HepG2 (cell line): ENCODE data around the gene NSD2. TPM values are rescaled to one million over a fixed set of nuclear protein-coding genes. Genes with fewer than 3 reads are reported as not detected.

Source experiments
- ATAC-seq: fragments of 200-7000 bp; cut with Tn5 transposase; 3 replicates; pipeline ENCODE4 v1.9.1; 2020; ENCODE audit warnings: mild to moderate bottlenecking, moderate library complexity
- BruUV-seq: library from RNA; stranded (reverse); fragments of 400-500 nt; replicated peaks from 2 replicates; lab custom pipeline; 2021; lab: Mats Ljungman, UMichigan
- CTCF ChIA-PET: fragments of 300-600 bp; formaldehyde crosslinking; extraction: SDS; loops from one replicate; lab custom pipeline; 2021; ENCODE audit warnings: low total read pairs, inconsistent platforms, low intra/inter-chr PET ratio; lab: Yijun Ruan, JAX
- POLR2A ChIA-PET: fragments of 350-600 bp; sonication (Branson Sonifier 250); formaldehyde crosslinking; loops from one replicate; lab custom pipeline; 2020; ENCODE audit warnings: antibody characterized with exemption, inconsistent platforms; lab: Yijun Ruan, JAX
- DNase-seq: peaks from one replicate; pipeline ENCODE4 v3.0.0-alpha.2; 2015; ENCODE audit warnings: low spot score
- FAIRE-seq: peaks from 3 replicates; lab custom pipeline; 2011; peaks lifted over from hg19 to GRCh38; lab: Jason Lieb, UNC
- H2AFZ ChIP-seq: one replicate; pipeline ENCODE4 v1.6.1; 2011; ENCODE audit warnings: low read length, inconsistent platforms
- H3K27ac ChIP-seq: fragments of 300-600 bp; 3 replicates; pipeline ENCODE4 v1.8.0; 2011; ENCODE audit warnings: mixed run types, mild to moderate bottlenecking, mixed read lengths, low read length, inconsistent platforms; ENCODE audit not compliant: insufficient read depth; ENCODE audit errors: extremely low read length
- H3K27me3 ChIP-seq, 2 experiments: fragments of 200-600 bp in 1 of 2; 2 replicates in 1 of 2; 3 replicates in 1 of 2; pipeline versions ENCODE4 v1.6.0 to v1.8.0; 2011; ENCODE audit warnings: low read length in 2 of 2, mild to moderate bottlenecking in 2 of 2, moderate library complexity in 2 of 2, inconsistent platforms in 1 of 2; ENCODE audit not compliant: insufficient read depth in 2 of 2, control insufficient read depth in 1 of 2
- H3K36me3 ChIP-seq, 2 experiments: fragments of 200-600 bp in 1 of 2; replicated peaks in 1 of 2; 2 replicates in 1 of 2; 3 replicates in 1 of 2; pipeline versions ENCODE4 v1.5.1 to v1.8.0; 2011; ENCODE audit warnings: low read length in 2 of 2, inconsistent platforms in 1 of 2; ENCODE audit not compliant: insufficient read depth in 2 of 2, control insufficient read depth in 1 of 2
- H3K4me1 ChIP-seq: 2 replicates; pipeline ENCODE4 v1.5.1; 2012; ENCODE audit warnings: low read length, inconsistent platforms; ENCODE audit not compliant: insufficient read depth
- H3K4me2 ChIP-seq: 2 replicates; pipeline ENCODE4 v1.6.0; 2011; ENCODE audit warnings: low read depth, low read length, inconsistent platforms
- H3K4me3 ChIP-seq, 3 experiments: fragments of 200-600 bp in 1 of 3; sonication (generic), shearing (Covaris generic) in 1 of 3; replicated peaks in 1 of 3; 2 replicates each; pipeline ENCODE4 v1.5.1; 2011 to 2016; ENCODE audit warnings: low read length in 3 of 3, inconsistent platforms in 2 of 3, low read depth in 2 of 3, mild to moderate bottlenecking in 2 of 3, control low read depth in 1 of 3, mixed read lengths in 1 of 3; ENCODE audit not compliant: insufficient read depth in 1 of 3
- H3K79me2 ChIP-seq: one replicate; pipeline ENCODE4 v1.6.1; 2011; ENCODE audit warnings: low read length, inconsistent platforms; ENCODE audit not compliant: insufficient read depth
- H3K9ac ChIP-seq: 2 replicates; pipeline ENCODE4 v1.6.0; 2011; ENCODE audit warnings: mild to moderate bottlenecking, low read depth, low read length, inconsistent platforms; ENCODE audit not compliant: insufficient read depth
- H3K9me3 ChIP-seq: 2 replicates; pipeline ENCODE4 v1.5.1; 2012; ENCODE audit warnings: mild to moderate bottlenecking, low read length
- H4K20me1 ChIP-seq: 2 replicates; pipeline ENCODE4 v1.6.0; 2011; ENCODE audit warnings: inconsistent platforms, mild to moderate bottlenecking, low read length, moderate library complexity; ENCODE audit not compliant: insufficient read depth
- AGO2 ChIP-seq: fragments of 200-400 bp; formaldehyde crosslinking; optimal IDR thresholded peaks from 2 replicates; pipeline ENCODE3; 2017; ENCODE audit warnings: mild to moderate bottlenecking, low read depth, low read length, moderate library complexity
- CEBPG ChIP-seq: IDR thresholded peaks from 2 replicates; pipeline ENCODE4 v1.6.1; 2016
- FOXM1 ChIP-seq: sonication (generic); formaldehyde crosslinking; IDR thresholded peaks from 2 replicates; pipeline ENCODE4 v1.5.0; 2020; ENCODE audit warnings: missing genetic modification reagents
- HNRNPL ChIP-seq: fragments of 200-400 bp; formaldehyde crosslinking; IDR thresholded peaks from 2 replicates; pipeline ENCODE4 v1.6.1; 2017; ENCODE audit warnings: mild to moderate bottlenecking, low read depth, low read length
- RARA ChIP-seq: IDR thresholded peaks from 2 replicates; pipeline ENCODE4 v1.6.1; 2016; ENCODE audit warnings: missing genetic modification reagents, missing compliant biosample characterization
- RBM22 ChIP-seq: fragments of 200-400 bp; formaldehyde crosslinking; optimal IDR thresholded peaks from 2 replicates; pipeline ENCODE3; 2017; ENCODE audit warnings: mild to moderate bottlenecking, low read length, moderate library complexity
- SOX5 ChIP-seq: IDR thresholded peaks from 2 replicates; pipeline ENCODE4 v1.6.1; 2016; ENCODE audit warnings: borderline replicate concordance
- SP5 ChIP-seq: IDR thresholded peaks from 2 replicates; pipeline ENCODE4 v1.6.1; 2016; ENCODE audit warnings: low read depth, borderline replicate concordance
- SRSF9 ChIP-seq: fragments of 200-400 bp; formaldehyde crosslinking; IDR thresholded peaks from 2 replicates; pipeline ENCODE4 v1.6.1; 2018; ENCODE audit warnings: borderline replicate concordance, mild to moderate bottlenecking, low read depth, low read length; ENCODE audit not compliant: insufficient read depth, poor library complexity, severe bottlenecking
- ZKSCAN1 ChIP-seq: fragments of 150-350 bp; IDR thresholded peaks from 2 replicates; pipeline ENCODE4 v1.6.1; 2014; ENCODE audit warnings: low read length
- ZNF274 ChIP-seq: sonication (generic); formaldehyde crosslinking; IDR thresholded peaks from 2 replicates; pipeline ENCODE4 v1.5.1; 2020; ENCODE audit warnings: mild to moderate bottlenecking, missing genetic modification reagents
- ZNF367 ChIP-seq: sonication (generic); formaldehyde crosslinking; IDR thresholded peaks from 2 replicates; pipeline ENCODE4 v1.4.0; 2020; ENCODE audit warnings: missing genetic modification reagents, borderline replicate concordance
- ZNF703 ChIP-seq: sonication (generic); formaldehyde crosslinking; IDR thresholded peaks from 2 replicates; pipeline ENCODE4 v1.5.1; 2020; ENCODE audit warnings: missing genetic modification reagents, mild to moderate bottlenecking, moderate library complexity, borderline replicate concordance
- ZNF768 ChIP-seq: sonication (generic); formaldehyde crosslinking; IDR thresholded peaks from 2 replicates; pipeline ENCODE4 v1.4.0; 2020; ENCODE audit warnings: missing genetic modification reagents
- ZNF777 ChIP-seq: sonication (generic); formaldehyde crosslinking; IDR thresholded peaks from 2 replicates; pipeline ENCODE4 v1.4.0; 2020; ENCODE audit warnings: missing genetic modification reagents
- ZNF780A ChIP-seq: sonication (generic); formaldehyde crosslinking; IDR thresholded peaks from 2 replicates; pipeline ENCODE4 v1.8.0; 2022; ENCODE audit warnings: mild to moderate bottlenecking, missing genetic modification reagents, moderate library complexity
- WGBS: methylation state at CpG from one replicate; pipeline ENCODE4 v1.1.6; 2017; ENCODE audit warnings: low lambda C conversion rate; 5-methylcytosine and 5-hydroxymethylcytosine counted together
- in situ Hi-C: cut with HindIII; loops from 2 replicates; pipeline ENCODE4 v1.10.0; 2017; ENCODE audit warnings: low pct_unique_long_range_greater_than_20kb; ENCODE audit not compliant: extremely low pct_ligation_motif_present
- intact Hi-C: fragments of 100-400 bp; cut with micrococcal nuclease; formaldehyde crosslinking; loops from one replicate; pipeline ENCODE4 v1.10.0; 2022; ENCODE audit not compliant: unreplicated experiment
- polyA plus RNA-seq, 8 experiments: library from polyadenylated mRNA; depleted of rRNA in 3 of 8; stranded (reverse) in 7 of 8; unstranded in 1 of 8; fragments of >200 nt; fragmentation: Illumina TruSeq in 4 of 8; extraction: Trizol in 4 of 8; gene quantifications; 2 replicates each; pipeline versions ENCODE4 v1.2.1 to v1.2.3, GENCODE V29; 2011 to 2016; ENCODE audit warnings: low read depth in 4 of 8, missing spikeins in 1 of 8, mixed read lengths in 1 of 8; ENCODE audit not compliant: insufficient read depth in 1 of 8
- total RNA-seq, 5 experiments: library from RNA; depleted of rRNA; stranded (reverse); fragments of >200 nt; fragmentation: Illumina TruSeq; extraction: Trizol; gene quantifications; 2 replicates each; pipeline ENCODE4 v1.2.3, GENCODE V29; 2016; ENCODE audit warnings: low read depth in 1 of 5
- TF ChIP-seq, protein P1 (sequence below): sonication (generic); formaldehyde crosslinking; IDR thresholded peaks from 2 replicates; pipeline ENCODE4 v1.5.0; 2020; ENCODE audit warnings: missing genetic modification reagents
- TF ChIP-seq, protein P2 (sequence below): sonication (generic); formaldehyde crosslinking; IDR thresholded peaks from 2 replicates; pipeline ENCODE4 v1.4.0; 2020; ENCODE audit warnings: mild to moderate bottlenecking, missing genetic modification reagents
- TF ChIP-seq, protein P3 (sequence below): IDR thresholded peaks from 2 replicates; pipeline ENCODE4 v1.6.1; 2016; ENCODE audit warnings: low read depth, borderline replicate concordance

NSD2 gene
- total and polyA plus RNA-seq, 2 of the 13 experiments (the other 11 are each of a cell fraction or from before 2014, with no cell fraction given) = 22.0 to 65.9 TPM

DNA sequence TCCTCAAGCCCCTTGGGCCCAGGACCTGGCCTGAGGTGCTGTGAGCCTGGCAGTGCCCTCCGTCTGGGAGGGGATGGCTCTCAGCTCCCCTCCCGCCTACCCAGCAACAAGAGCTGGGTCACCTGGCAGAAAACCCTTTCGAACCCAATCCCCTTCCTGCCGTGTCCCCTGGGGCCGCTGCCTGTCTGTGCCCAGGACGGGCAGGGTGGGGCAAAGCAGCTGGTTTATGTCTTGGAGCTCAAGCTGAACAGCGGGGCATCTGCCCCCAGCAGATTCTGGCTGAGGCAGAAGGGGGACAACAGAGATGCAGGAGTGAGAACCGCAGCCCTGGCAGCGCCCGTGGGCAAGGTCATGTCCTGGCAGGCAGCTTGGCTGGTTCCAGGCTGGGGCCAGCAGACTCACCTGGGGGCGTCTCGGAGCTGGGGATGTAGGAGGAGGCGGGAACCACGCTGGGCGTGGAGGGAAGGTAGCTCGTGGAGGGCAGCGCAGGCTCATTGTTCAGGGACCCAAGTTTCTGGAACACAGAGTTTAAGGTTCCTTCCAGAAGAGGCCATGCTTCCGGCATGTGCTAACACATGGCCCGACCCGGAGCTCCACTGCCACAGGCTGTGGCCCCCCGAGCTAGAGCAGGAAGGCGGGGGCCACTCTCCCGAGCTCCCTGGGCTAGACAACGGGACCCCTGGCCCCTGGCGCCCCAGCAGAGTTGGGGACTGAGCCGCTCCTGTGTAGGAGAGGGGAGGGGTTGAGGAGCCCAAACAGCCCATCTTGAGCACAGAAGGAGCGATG lies 113.4 kb downstream of the NSD2 start:
- FAIRE-seq (no peak), DNase-seq (no peak), ATAC-seq (no peak; the same call in 2 of the 3 replicates)
- H3K79me2 ChIP-seq = no peaks in the 10 kb centered on the region
- no peak overlapping the region for H3K4me3 ChIP-seq
- POLR2A ChIA-PET = no interaction called here
- H4K20me1 ChIP-seq = peaks cover 6% of the 10 kb centered on the region; the same call in 1 of the 2 replicates
- no peaks in the 10 kb centered on the region for H3K9me3 ChIP-seq
- in situ Hi-C loops (no loop called here), intact Hi-C loops (no loop called here)
- CTCF ChIA-PET = no interaction called here
- WGBS = over 99% methylated on average over 23 of the region's 27 CpGs
- no peak overlapping the region for H2AFZ ChIP-seq
- no peaks in the 10 kb centered on the region for H3K4me1 ChIP-seq
- peaks cover 36 to 78% of the 10 kb centered on the region in 2 experiments for H3K36me3 ChIP-seq
- H3K27me3 ChIP-seq = no peaks in the 10 kb centered on the region
- no peak overlapping the region for H3K4me2 ChIP-seq
- no peak overlapping the region for H3K27ac ChIP-seq
- no peak overlapping the region for H3K9ac ChIP-seq
- no TSS peak for BruUV-seq
- TF ChIP-seq HNRNPL (peak; percentile 53; the same call in 1 of the 2 replicates), ZNF703 (CRISPR knock-in tag) (no peak), SOX5 (CRISPR knock-in tag) (no peak), RARA (no peak), ZNF274 (no peak), ZNF367 (CRISPR knock-in tag) (no peak), RBM22 (peak; percentile 68), SRSF9 (no peak), ZNF768 (CRISPR knock-in tag) (no peak), CEBPG (CRISPR knock-in tag) (no peak), AGO2 (peak; percentile 20), FOXM1 (CRISPR knock-in tag) (no peak), ZNF780A (CRISPR knock-in tag) (no peak), ZNF777 (CRISPR knock-in tag) (no peak), ZKSCAN1 (no peak), SP5 (CRISPR knock-in tag) (no peak)
- TF ChIP-seq, protein P1, sequence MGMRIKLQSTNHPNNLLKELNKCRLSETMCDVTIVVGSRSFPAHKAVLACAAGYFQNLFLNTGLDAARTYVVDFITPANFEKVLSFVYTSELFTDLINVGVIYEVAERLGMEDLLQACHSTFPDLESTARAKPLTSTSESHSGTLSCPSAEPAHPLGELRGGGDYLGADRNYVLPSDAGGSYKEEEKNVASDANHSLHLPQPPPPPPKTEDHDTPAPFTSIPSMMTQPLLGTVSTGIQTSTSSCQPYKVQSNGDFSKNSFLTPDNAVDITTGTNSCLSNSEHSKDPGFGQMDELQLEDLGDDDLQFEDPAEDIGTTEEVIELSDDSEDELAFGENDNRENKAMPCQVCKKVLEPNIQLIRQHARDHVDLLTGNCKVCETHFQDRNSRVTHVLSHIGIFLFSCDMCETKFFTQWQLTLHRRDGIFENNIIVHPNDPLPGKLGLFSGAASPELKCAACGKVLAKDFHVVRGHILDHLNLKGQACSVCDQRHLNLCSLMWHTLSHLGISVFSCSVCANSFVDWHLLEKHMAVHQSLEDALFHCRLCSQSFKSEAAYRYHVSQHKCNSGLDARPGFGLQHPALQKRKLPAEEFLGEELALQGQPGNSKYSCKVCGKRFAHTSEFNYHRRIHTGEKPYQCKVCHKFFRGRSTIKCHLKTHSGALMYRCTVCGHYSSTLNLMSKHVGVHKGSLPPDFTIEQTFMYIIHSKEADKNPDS = no peak
- TF ChIP-seq, protein P2, sequence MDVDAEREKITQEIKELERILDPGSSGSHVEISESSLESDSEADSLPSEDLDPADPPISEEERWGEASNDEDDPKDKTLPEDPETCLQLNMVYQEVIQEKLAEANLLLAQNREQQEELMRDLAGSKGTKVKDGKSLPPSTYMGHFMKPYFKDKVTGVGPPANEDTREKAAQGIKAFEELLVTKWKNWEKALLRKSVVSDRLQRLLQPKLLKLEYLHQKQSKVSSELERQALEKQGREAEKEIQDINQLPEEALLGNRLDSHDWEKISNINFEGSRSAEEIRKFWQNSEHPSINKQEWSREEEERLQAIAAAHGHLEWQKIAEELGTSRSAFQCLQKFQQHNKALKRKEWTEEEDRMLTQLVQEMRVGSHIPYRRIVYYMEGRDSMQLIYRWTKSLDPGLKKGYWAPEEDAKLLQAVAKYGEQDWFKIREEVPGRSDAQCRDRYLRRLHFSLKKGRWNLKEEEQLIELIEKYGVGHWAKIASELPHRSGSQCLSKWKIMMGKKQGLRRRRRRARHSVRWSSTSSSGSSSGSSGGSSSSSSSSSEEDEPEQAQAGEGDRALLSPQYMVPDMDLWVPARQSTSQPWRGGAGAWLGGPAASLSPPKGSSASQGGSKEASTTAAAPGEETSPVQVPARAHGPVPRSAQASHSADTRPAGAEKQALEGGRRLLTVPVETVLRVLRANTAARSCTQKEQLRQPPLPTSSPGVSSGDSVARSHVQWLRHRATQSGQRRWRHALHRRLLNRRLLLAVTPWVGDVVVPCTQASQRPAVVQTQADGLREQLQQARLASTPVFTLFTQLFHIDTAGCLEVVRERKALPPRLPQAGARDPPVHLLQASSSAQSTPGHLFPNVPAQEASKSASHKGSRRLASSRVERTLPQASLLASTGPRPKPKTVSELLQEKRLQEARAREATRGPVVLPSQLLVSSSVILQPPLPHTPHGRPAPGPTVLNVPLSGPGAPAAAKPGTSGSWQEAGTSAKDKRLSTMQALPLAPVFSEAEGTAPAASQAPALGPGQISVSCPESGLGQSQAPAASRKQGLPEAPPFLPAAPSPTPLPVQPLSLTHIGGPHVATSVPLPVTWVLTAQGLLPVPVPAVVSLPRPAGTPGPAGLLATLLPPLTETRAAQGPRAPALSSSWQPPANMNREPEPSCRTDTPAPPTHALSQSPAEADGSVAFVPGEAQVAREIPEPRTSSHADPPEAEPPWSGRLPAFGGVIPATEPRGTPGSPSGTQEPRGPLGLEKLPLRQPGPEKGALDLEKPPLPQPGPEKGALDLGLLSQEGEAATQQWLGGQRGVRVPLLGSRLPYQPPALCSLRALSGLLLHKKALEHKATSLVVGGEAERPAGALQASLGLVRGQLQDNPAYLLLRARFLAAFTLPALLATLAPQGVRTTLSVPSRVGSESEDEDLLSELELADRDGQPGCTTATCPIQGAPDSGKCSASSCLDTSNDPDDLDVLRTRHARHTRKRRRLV = no peak
- TF ChIP-seq, protein P3, sequence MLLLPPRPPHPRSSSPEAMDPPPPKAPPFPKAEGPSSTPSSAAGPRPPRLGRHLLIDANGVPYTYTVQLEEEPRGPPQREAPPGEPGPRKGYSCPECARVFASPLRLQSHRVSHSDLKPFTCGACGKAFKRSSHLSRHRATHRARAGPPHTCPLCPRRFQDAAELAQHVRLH (CRISPR knock-in tag) = no peak
